Stimulated activated naive CD8-positive, alpha-beta T cell treated with anti-CD3 and anti-CD28 coated beads, Interleukin-15, amount 100 ng/mL, for 72 hours (primary cell): Measurements from ENCODE around the gene ZNF488.

Experiments used
- ATAC-seq: fragments of 150-1000 bp; cut with Tn5 transposase; 2 replicates; pipeline ENCODE4 v1.10.0; 2021; ENCODE audit warnings: mild to moderate bottlenecking, moderate library complexity
- DNase-seq, 2 donors: peaks; one replicate each; pipeline ENCODE4 v3.0.0; 2021 to 2022
- H3K27ac Mint-ChIP-seq, 2 donors: one replicate each; pipeline ENCODE4 v1.8.0; 2022; ENCODE audit warnings: mild to moderate bottlenecking in 2 of 2, mixed read lengths in 2 of 2, moderate library complexity in 2 of 2
- H3K27me3 Mint-ChIP-seq: one replicate; pipeline ENCODE4 v1.8.0; 2022; ENCODE audit warnings: mixed read lengths
- H3K4me1 Mint-ChIP-seq: one replicate; pipeline ENCODE4 v1.8.0; 2022; ENCODE audit warnings: mild to moderate bottlenecking, mixed read lengths
- H3K4me3 Mint-ChIP-seq, 2 donors: one replicate each; pipeline ENCODE4 v1.8.0; 2022; ENCODE audit warnings: mild to moderate bottlenecking in 2 of 2, mixed read lengths in 2 of 2, moderate library complexity in 1 of 2
- H3K9me3 Mint-ChIP-seq, 2 donors: one replicate each; pipeline ENCODE4 v1.8.0; 2022; ENCODE audit warnings: mixed read lengths in 2 of 2

ZNF488 gene

DNA sequence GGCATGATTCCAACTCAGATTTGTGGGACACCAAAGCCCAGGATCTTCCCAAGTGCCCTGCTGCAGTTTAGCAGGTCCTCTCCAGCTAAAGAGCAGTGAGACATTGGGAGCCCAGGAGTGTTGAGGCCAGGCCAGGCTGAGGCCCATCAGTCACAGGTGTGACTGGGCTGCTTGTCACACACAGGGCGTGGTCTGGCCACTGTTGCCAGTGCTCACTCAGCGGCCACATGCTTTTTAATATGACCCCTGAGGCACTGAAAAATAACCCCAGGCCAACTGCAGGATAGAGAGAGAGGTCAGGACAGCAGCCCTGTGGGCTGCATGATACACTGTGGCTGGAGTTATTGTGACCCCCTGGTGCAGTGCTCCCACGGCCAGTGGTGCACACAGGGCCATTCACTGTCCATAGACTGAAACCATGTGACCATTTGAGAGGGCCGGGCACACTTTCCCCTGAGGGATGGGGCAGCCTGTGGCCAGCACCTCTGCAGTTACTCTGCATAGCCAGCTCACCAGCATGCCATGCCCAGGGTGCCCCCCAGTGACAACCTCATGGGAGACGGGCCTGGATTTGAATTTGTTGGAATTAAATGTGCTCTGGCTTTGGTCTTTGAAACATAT is 57.7 kb downstream of the ZNF488 start:
- no peaks in the 10 kb centered on the region for H3K4me1 Mint-ChIP-seq
- H3K9me3 Mint-ChIP-seq = peaks cover 0 to 10% of the 10 kb centered on the region in 2 donors
- H3K4me3 Mint-ChIP-seq = no peak overlapping the region
- peaks cover 8% of the 10 kb centered on the region for H3K27me3 Mint-ChIP-seq
- DNase-seq (no peak), ATAC-seq (no peak)
- H3K27ac Mint-ChIP-seq = no peak overlapping the region

DNA sequence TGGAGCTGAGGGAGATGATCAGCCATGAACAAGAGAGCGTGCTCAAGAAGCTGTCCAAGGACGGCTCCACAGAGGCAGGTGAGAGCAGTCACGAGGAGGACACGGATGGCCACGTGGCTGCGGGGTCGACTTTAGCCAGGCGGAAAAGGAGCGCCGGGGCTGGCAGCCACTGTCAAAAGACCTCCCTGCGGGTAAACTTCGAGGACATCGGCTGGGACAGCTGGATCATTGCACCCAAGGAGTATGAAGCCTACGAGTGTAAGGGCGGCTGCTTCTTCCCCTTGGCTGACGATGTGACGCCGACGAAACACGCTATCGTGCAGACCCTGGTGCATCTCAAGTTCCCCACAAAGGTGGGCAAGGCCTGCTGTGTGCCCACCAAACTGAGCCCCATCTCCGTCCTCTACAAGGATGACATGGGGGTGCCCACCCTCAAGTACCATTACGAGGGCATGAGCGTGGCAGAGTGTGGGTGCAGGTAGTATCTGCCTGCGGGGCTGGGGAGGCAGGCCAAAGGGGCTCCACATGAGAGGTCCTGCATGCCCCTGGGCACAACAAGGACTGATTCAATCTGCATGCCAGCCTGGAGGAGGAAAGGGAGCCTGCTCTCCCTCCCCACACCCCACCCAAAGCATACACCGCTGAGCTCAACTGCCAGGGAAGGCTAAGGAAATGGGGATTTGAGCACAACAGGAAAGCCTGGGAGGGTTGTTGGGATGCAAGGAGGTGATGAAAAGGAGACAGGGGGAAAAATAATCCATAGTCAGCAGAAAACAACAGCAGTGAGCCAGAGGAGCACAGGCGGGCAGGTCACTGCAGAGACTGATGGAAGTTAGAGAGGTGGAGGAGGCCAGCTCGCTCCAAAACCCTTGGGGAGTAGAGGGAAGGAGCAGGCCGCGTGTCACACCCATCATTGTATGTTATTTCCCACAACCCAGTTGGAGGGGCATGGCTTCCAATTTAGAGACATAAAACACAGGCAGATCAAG is 58.5 kb downstream of the ZNF488 start:
- Mint-ChIP-seq H3K27ac (peak overlapping the region in 1 of 2 donors; percentile 74), H3K4me3 (no peak overlapping the region), H3K9me3 (peaks cover 0 to 10% of the 10 kb centered on the region in 2 donors), H3K4me1 (no peaks in the 10 kb centered on the region), H3K27me3 (peaks cover 11% of the 10 kb centered on the region)
- DNase-seq = no peak
- no peak for ATAC-seq

GRCh38 chr10:47323636-47324296 is 60.3 kb downstream of the ZNF488 start:
- no peaks in the 10 kb centered on the region for H3K4me1 Mint-ChIP-seq
- H3K27ac Mint-ChIP-seq = no peak overlapping the region
- ATAC-seq (no peak), DNase-seq (no peak)
- no peak overlapping the region for H3K4me3 Mint-ChIP-seq
- H3K9me3 Mint-ChIP-seq = peaks cover 0 to 10% of the 10 kb centered on the region in 2 donors
- H3K27me3 Mint-ChIP-seq = peaks cover 11% of the 10 kb centered on the region

- DNase-seq (no peak), ATAC-seq (no peak)
- Mint-ChIP-seq H3K27ac (no peak overlapping the region), H3K9me3 (peaks cover 0 to 4% of the 10 kb centered on the region in 2 donors), H3K4me1 (no peaks in the 10 kb centered on the region), H3K4me3 (no peak overlapping the region), H3K27me3 (peaks cover 11% of the 10 kb centered on the region)
These were observed 61.0 kb downstream of the ZNF488 start for GRCh38 chr10:47323087-47323486.

- Mint-ChIP-seq H3K9me3 (no peaks in the 10 kb centered on the region), H3K4me3 (no peak within 1 kb of the TSS), H3K27me3 (peaks cover 11% of the 10 kb centered on the region), H3K4me1 (no peaks in the 10 kb centered on the region), H3K27ac (peak within 1 kb of the TSS in 1 of 2 donors; percentile 86)
- no peak for ATAC-seq
- no peak for DNase-seq
These were observed 61.6 kb downstream of the ZNF488 start, which contains the start of gene GDF2 for GRCh38 chr10:47322300-47323061. GDF2 (plus strand) TSS chr10:47322454; CDS start chr10:47322669, 215 bp downstream.

GRCh38 chr10:47321521-47322195 is 62.4 kb downstream of the ZNF488 start:
- Mint-ChIP-seq H3K27ac (peak overlapping the region in 1 of 2 donors; percentile 86), H3K27me3 (peaks cover 11% of the 10 kb centered on the region), H3K4me1 (no peaks in the 10 kb centered on the region), H3K4me3 (no peak overlapping the region), H3K9me3 (no peaks in the 10 kb centered on the region)
- ATAC-seq (no peak), DNase-seq (no peak)

DNA sequence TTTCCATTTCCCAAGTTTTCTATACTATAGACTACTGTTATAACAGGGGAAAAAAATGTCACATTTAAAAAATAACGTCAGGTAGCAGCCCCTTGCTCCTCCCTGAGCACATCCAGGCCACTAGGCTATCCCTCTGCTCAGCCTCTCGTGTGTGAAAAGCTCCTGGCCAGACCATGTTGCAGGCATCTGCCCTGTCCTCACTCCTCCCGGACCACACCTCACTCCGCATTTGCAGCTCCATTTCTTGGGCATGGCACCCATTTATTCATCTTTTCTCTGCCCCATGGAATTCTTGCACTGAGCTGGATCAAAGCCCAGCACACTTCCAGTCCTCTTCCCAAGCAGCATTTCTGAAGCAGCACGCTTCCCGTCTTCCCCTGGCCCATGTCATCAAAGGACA is 63.3 kb downstream of the ZNF488 start:
- Mint-ChIP-seq H3K27ac (no peak overlapping the region), H3K4me1 (no peaks in the 10 kb centered on the region), H3K27me3 (peaks cover 11% of the 10 kb centered on the region), H3K4me3 (no peak overlapping the region), H3K9me3 (no peaks in the 10 kb centered on the region)
- DNase-seq (no peak), ATAC-seq (no peak)

GRCh38 chr10:47319784-47320183 is 64.3 kb downstream of the ZNF488 start:
- no peak for ATAC-seq

GRCh38 chr10:47318706-47319105 is 65.4 kb downstream of the ZNF488 start:
- ATAC-seq (no peak), DNase-seq (no peak)
- H3K4me1 Mint-ChIP-seq = no peaks in the 10 kb centered on the region
- peaks cover 11% of the 10 kb centered on the region for H3K27me3 Mint-ChIP-seq
- H3K4me3 Mint-ChIP-seq = no peak overlapping the region
- no peak overlapping the region for H3K27ac Mint-ChIP-seq
- H3K9me3 Mint-ChIP-seq = no peaks in the 10 kb centered on the region

More at GRCh38 chr10:47319784-47320183, 64.3 kb downstream of the ZNF488 start:
- DNase-seq = no peak
- H3K4me1 Mint-ChIP-seq = no peaks in the 10 kb centered on the region
- H3K4me3 Mint-ChIP-seq = no peak overlapping the region
- H3K27ac Mint-ChIP-seq = no peak overlapping the region
- H3K9me3 Mint-ChIP-seq = no peaks in the 10 kb centered on the region
- peaks cover 11% of the 10 kb centered on the region for H3K27me3 Mint-ChIP-seq

DNA sequence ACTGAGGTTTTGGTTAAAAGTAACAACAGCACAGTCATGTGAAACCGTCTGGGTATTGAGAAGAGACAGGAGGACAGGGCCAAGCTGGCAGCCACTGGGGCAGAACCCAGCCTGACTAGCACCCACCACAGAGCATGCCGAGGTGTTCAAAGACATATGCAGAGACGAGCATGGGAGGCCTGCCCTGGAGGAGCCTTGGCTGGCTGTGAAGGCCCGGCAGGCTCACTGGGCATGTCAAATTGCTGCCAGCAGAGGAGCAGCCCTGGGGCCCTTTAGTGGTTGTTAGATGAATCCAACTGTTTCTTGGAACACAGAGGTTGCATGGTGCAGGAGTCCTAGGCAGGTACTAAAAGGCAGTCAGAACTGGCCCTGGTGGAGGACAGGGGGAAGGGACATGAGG is 66.8 kb downstream of the ZNF488 start:
- Mint-ChIP-seq H3K4me3 (no peak overlapping the region), H3K9me3 (no peaks in the 10 kb centered on the region)

GRCh38 chr10:47316131-47316530 is 68.0 kb downstream of the ZNF488 start:
- no peak overlapping the region for H3K4me3 Mint-ChIP-seq
- ATAC-seq (no peak), DNase-seq (no peak)
- no peaks in the 10 kb centered on the region for H3K9me3 Mint-ChIP-seq
- H3K4me1 Mint-ChIP-seq = peaks cover 14% of the 10 kb centered on the region
- peaks cover under 1% of the 10 kb centered on the region for H3K27me3 Mint-ChIP-seq
- H3K27ac Mint-ChIP-seq = no peak overlapping the region

More for the DNA sequence above, 66.8 kb downstream of the ZNF488 start:
- Mint-ChIP-seq H3K27me3 (peaks cover 11% of the 10 kb centered on the region), H3K4me1 (peaks cover 2% of the 10 kb centered on the region), H3K27ac (no peak overlapping the region)
- DNase-seq (no peak), ATAC-seq (no peak)
